ENCODE results near the gene HECW1.

Gene HECW1

GRCh38 chr7:43232366-43232765, 119.9 kb downstream of the HECW1 start:
- TF ChIP-seq POLR2AphosphoS5 (IDR thresholded peaks at IDR 0.05; ENCODE audit: low read depth, low read length) (no peak), FOXP2 (optimal IDR thresholded peaks at IDR 0.05; ENCODE audit: borderline replicate concordance, extremely low read depth, extremely low read length, insufficient read depth) (no peak), SIN3A (IDR thresholded peaks at IDR 0.05; ENCODE audit: borderline replicate concordance, insufficient read depth, low read length) (no peak), TAF1 (IDR thresholded peaks at IDR 0.05; ENCODE audit: borderline replicate concordance, insufficient read depth, low read length) (no peak), REST (IDR thresholded peaks at IDR 0.05; ENCODE audit: insufficient read depth in 1 of 2, low read depth in 2 of 2, low read length in 2 of 2) (no peak)

GRCh38 chr7:43234073-43234472, 121.6 kb downstream of the HECW1 start:
- TF ChIP-seq TAF1 (IDR thresholded peaks at IDR 0.05; ENCODE audit: borderline replicate concordance, insufficient read depth, low read length): no peak
- TF ChIP-seq SIN3A (IDR thresholded peaks at IDR 0.05; ENCODE audit: borderline replicate concordance, insufficient read depth, low read length): no peak
- TF ChIP-seq FOXP2 (optimal IDR thresholded peaks at IDR 0.05; ENCODE audit: borderline replicate concordance, extremely low read depth, extremely low read length, insufficient read depth): no peak
- TF ChIP-seq POLR2AphosphoS5 (IDR thresholded peaks at IDR 0.05; ENCODE audit: low read depth, low read length): no peak

- TF ChIP-seq SIN3A (IDR thresholded peaks at IDR 0.05; ENCODE audit: borderline replicate concordance, insufficient read depth, low read length) (no peak), TAF1 (IDR thresholded peaks at IDR 0.05; ENCODE audit: borderline replicate concordance, insufficient read depth, low read length) (no peak), REST (IDR thresholded peaks at IDR 0.05; ENCODE audit: insufficient read depth in 1 of 2, low read depth in 2 of 2, low read length in 2 of 2) (no peak), FOXP2 (optimal IDR thresholded peaks at IDR 0.05; ENCODE audit: borderline replicate concordance, extremely low read depth, extremely low read length, insufficient read depth) (no peak), POLR2AphosphoS5 (IDR thresholded peaks at IDR 0.05; ENCODE audit: low read depth, low read length) (no peak)
Observed at GRCh38 chr7:43234968-43235367, 122.5 kb downstream of the HECW1 start.

- TF ChIP-seq SIN3A (IDR thresholded peaks at IDR 0.05; ENCODE audit: borderline replicate concordance, insufficient read depth, low read length) (no peak), REST (IDR thresholded peaks at IDR 0.05; ENCODE audit: insufficient read depth in 1 of 2, low read depth in 2 of 2, low read length in 2 of 2) (no peak), POLR2AphosphoS5 (IDR thresholded peaks at IDR 0.05; ENCODE audit: low read depth, low read length) (no peak), FOXP2 (optimal IDR thresholded peaks at IDR 0.05; ENCODE audit: borderline replicate concordance, extremely low read depth, extremely low read length, insufficient read depth) (no peak)
Observed at GRCh38 chr7:43240565-43240964, 128.1 kb downstream of the HECW1 start.

GRCh38 chr7:43242628-43243255, 130.3 kb downstream of the HECW1 start:
- TF ChIP-seq SIN3A (IDR thresholded peaks at IDR 0.05; ENCODE audit: borderline replicate concordance, insufficient read depth, low read length) (no peak), REST (IDR thresholded peaks at IDR 0.05; ENCODE audit: insufficient read depth in 1 of 2, low read depth in 2 of 2, low read length in 2 of 2) (no peak), POLR2AphosphoS5 (IDR thresholded peaks at IDR 0.05; ENCODE audit: low read depth, low read length) (no peak), TAF1 (IDR thresholded peaks at IDR 0.05; ENCODE audit: borderline replicate concordance, insufficient read depth, low read length) (no peak), FOXP2 (optimal IDR thresholded peaks at IDR 0.05; ENCODE audit: borderline replicate concordance, extremely low read depth, extremely low read length, insufficient read depth) (no peak)
